Measurements from ENCODE around the gene PTTG1IP2.

Gene PTTG1IP2

DNA sequence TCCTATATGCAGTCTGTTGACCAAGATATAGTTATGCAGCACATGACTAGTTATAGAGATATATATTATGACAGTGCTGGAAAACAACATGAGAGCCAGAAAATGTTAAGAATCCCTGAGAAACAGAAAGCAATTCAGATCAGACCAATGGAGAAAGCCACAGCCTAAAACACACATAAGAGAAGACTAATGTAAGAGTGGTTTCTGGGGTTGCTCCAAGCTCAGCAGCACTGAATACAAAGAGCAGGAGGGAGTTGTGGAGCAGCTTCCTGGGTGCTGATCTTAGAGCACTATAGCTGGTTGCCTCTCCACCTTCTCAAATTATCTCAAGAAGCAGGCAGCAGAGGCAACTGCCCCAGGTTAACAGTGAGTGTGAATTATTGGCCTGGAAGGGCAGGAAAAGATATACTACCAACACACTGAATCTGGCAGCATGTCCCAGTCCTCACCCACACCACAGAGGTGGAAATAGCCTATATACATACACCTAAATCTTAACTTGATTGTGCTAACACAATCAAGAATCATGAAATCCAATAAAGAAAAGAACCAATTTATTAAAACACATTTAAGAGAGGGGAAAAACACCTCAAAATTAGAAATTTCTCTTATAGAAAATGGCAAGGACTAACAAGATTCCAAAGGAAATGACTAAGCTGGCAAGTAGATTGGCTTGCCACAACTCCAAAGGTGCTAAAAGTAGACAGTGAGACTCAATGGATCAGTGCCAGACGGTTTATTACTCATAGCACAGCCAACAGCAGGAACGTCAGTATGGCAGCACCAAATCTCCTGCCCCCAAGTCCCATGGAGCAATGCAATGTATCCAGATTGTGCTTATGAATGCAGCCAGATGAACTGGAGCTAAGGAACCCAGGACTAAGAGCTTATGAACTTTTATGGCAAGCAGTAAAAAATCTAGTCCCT is 5.1 kb downstream of the PTTG1IP2 start:
- FAIRE-seq, result peak; percentile 84
- peak; percentile 86 for DNase-seq (ENCODE audit: low spot score)

DNA sequence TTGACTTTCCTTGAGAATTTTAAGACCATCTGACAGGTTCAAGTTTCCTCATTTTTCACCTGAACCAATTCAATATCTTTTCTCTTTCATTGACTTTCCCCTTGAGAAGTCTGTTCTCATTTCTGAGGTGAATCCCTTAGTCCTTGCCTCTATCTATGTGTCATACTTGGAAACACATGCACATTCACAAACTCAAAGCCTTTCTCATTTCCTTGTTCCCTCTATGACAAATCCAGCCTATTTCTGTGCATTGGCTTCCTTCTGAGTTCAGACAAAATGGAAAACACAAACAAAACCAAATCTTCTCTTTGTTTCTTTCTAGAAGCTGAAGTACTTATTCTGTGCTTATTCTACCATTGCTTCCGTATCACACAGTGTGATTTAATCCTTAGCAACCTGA is 13.8 kb downstream of the PTTG1IP2 start:
- FAIRE-seq, result no peak
- DNase-seq (ENCODE audit: low spot score), result no peak

DNA sequence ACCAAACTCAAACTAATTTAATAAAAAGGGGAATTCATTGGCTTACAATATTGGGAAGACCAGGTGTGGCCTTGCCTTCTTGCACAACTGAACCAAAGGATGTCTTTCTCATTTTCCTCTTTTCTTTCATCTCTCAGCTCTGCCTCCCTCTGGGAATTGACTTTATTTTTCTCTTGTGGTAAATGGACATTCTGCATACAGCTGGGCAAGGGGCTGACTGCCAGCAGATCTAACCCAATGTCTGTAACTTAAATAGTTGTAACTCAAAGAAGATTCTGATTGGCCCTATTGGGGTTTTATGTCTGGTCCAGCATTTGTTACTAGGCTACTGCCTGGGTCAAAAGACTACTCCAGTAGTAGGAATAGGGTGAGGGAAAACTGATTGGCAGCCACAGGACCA is 15.3 kb downstream of the PTTG1IP2 start:
- DNase-seq (ENCODE audit: low spot score) (no peak), FAIRE-seq (no peak)

DNA sequence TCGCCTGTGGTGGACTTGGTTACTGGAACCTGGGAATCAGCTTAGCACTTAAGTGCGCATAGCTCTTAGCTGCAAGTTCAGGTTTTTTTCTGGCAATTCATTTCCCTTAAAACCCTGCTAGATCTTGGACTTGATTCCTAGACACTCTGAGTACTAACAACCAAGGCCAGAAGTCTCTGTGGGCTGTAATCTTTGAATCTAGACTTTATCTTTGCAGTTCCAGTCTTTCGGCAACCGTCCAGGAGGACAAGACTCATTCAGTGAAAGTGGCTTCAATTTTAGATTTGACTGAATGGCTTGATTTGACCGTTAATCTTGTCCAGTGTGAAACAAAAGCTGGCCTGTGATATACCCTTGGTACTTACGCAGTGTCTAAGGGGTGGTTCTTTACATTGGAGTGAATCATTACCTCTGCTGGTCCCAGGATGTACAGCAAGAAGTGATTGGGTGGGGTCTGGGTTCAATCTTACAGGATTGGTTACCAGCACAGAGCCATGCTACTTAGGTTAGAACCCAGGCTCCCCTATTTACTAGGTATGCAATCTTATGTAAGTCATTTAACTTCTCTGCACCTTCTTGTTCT is 16.4 kb downstream of the PTTG1IP2 start:
- no peak for FAIRE-seq

DNA sequence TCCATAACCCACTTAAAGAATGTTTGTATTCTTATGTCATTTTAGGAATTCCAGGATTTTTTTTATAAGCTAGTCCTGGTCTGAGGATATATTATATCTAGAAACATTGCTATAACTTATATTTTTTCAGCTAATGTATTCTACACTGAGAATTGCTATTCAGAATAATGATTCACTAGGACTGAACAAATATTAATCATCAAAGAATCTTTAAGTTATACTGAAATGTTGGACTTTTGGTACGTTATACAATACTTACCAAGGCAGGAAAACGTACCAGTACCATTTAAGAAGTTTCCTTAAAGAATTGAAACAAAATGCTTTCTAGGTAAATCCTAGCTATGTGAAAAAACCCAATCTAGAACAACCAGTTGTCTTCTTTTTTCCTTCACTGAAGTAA is 18.4 kb downstream of the PTTG1IP2 start:
- FAIRE-seq (no peak), DNase-seq (ENCODE audit: low spot score) (no peak)

More for the DNA sequence above, 16.4 kb downstream of the PTTG1IP2 start:
- DNase-seq (ENCODE audit: low spot score), result no peak

DNA sequence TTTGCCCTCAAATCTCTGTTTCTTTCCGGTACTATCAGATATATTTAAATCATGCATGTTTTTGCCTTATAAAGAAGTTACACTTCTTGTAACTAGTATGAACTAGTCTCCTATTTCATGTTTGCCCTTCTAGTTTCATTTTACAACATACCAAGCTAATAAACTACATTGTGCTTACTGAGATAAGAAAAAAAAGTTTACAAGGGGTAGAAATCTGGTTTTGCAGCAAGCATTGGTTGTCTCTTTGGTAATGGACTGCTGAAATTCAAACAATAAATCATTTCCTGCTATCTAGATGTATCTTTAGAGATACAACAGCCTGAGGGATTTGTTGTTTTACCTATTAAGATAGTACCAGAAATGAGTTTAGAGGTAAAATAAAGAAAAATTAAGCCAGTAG is 18.8 kb downstream of the PTTG1IP2 start:
- no peak for DNase-seq (ENCODE audit: low spot score)
- FAIRE-seq, result peak; percentile 5

DNA sequence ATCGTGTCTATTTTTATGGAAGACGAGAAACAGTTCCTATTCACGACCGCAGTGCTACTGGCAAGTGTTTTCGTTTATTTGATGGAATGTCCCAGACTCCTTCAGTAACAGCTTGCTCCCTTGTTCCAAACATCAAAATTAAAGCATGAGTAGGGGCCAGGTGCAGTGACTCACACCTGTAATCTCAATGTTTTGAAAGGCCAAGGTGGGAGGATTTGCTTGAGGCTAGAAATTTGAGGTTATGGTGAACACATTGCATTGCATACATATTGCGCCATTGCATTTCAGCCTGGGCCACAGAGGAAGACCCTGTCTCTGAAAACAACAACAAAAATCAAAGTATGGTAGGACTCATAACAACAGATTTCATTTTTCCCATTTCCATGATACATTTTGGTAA is 22.8 kb downstream of the PTTG1IP2 start:
- no peak for DNase-seq (ENCODE audit: low spot score)

DNA sequence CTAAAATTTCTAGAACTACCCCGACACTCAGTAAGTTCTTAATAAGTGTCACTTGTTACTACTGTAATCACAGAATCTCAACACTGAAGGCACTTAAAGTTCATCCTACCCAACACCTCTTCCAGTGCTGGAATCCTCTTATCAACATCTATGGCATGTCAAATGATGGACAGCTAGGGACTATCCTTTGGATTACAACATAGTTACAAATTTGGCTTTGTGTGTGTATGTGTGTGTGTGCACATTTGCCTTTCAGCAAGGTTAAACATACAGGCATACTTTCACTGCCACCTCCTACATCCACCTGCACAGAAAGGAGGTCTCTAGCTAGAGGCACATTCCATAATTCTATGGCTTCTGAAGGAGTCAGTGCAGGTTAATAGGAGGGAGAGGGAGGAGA is 25.8 kb downstream of the PTTG1IP2 start:
- FAIRE-seq, result peak; percentile 88
- no peak for DNase-seq (ENCODE audit: low spot score)

More for the DNA sequence above, 22.8 kb downstream of the PTTG1IP2 start:
- FAIRE-seq, result no peak

DNA sequence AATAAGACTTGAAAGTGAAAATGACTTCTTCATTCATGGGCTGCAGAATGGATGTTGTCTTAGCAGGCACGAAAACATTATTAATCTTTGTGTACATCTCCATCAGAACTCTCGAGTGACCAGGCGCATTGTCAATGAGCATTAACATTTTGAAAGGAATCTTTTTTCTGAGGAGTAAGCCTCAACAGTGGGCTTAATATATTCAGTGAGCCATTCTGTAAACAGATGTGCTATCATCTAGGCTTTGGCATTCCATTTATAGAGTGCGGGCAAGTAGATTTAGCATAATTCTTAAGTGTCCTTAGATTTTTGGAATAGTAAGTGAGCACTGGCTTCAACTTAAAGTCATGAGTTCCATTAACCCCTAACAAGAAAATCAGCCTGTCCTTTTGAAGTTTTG is 33.1 kb downstream of the PTTG1IP2 start:
- FAIRE-seq, result no peak

DNA sequence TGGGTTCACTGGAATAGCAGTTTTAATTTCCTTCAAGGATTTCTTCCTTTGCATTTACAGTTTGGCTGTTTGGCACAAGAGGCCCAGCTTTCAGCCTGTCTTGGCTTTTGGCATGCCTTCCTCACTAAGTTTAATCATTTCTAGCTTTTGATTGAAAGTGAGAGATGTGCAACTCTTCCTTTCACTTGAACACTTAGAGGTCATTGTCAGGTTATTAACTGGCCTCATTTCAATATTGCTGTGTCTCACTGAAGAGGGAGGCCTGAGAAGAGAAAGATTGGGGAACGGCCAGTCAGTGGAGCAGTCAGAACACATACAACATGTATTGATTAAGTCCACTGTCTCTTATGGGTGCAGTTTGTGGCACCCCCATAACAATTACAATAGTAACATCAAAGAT is 33.9 kb downstream of the PTTG1IP2 start:
- no peak for DNase-seq (ENCODE audit: low spot score)
- no peak for FAIRE-seq

More for the DNA sequence above, 33.1 kb downstream of the PTTG1IP2 start:
- DNase-seq (ENCODE audit: low spot score), result no peak

DNA sequence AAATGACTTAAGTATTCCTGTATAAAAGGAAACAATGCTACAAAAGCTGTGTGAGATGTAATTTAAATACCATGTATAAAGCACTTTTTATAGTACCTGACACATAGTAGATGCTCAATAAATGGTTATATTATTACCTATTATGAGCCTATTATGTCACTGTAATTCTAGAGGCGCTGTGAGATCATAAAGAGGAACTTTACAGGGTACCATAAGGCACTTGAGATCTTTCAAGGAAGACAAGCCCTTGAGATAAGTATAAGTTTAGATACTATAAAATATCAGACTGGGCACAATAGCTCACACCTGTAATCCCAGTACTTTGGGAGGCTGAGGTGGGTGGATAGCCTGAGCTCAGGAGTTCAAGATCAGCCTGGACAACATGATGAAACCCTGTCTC is 38.3 kb downstream of the PTTG1IP2 start:
- DNase-seq (ENCODE audit: low spot score) (no peak), FAIRE-seq (no peak)

DNA sequence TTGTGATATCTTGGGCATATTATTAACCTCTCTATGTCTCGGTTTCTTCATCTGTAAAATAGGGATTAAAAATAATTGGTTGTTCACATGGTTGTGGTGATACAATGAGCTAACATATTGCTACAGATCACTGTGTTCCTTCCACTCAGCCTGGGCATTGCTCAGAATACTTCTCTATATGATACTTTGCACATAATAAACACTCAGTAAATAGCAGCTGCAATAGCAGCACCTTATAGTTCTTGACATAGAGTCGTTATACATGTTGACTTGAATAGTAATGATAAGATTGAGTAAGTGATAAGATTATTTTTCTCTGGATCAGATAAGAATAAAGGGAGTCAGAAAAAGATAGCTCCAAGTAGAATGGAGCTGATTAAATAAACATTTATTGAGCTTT is 42.3 kb downstream of the PTTG1IP2 start:
- FAIRE-seq, result peak; percentile 81
- no peak for DNase-seq (ENCODE audit: low spot score)

DNA sequence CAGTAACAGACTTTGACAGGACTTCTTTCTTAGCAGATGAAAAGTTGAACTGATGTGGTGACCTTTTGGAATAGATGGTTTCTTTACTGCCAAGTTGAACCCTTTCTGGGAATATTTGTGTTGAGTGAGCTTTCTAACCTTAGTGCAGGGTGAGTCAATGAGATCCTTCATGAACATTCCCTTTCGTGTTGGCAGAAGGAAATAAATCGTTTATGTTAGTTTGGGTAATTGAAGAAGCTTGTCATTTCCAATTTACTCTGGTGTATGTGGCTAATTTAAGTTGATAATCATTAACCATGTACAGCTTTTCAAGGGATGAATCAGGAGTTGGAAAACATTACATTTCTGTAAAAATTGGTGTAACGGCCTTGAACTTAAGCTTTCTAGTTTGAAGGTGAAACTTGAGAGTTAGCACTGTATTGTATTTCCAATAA is 43.4 kb downstream of the PTTG1IP2 start:
- no peak for FAIRE-seq

DNA sequence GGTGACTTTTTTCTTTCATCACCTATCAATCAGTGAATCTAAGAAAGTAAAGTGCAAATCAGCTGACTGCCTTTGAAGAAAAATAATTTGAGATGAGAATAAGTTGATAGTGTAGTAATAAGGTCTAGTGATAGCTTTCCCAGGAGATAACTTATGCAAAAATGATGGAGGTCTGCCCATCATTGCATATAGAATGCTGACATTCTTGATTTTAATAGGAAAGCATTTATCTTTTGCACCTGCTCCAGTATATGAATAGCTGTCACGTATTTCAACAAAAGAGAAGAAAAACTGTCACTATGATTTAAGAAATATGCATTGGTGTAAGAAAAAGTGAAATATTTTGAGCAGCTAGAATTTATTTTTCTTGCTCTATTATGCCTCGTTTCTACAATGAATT is 46.8 kb downstream of the PTTG1IP2 start:
- no peak for FAIRE-seq
- no peak for DNase-seq (ENCODE audit: low spot score)

More for the DNA sequence above, 43.4 kb downstream of the PTTG1IP2 start:
- no peak for DNase-seq (ENCODE audit: low spot score)

DNA sequence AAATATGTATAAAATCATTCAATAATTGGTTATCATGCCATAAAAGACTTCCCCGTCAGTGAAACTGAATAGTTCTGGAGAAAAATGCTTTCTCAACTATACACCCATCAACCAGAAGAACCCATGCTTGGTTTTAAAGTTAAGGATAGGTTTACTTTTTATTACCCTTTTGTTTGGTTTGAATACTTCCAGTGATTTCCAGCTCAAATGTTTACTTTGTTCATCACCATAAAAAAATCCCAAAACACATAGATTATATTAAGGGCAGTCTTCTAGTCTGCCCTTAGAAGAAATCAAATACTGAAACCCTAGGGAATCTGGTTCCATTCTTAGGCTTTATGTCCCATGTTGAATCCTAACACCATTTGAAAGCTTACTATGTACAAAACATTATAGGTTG is 49.2 kb downstream of the PTTG1IP2 start:
- no peak for FAIRE-seq
- DNase-seq (ENCODE audit: low spot score), result no peak

DNA sequence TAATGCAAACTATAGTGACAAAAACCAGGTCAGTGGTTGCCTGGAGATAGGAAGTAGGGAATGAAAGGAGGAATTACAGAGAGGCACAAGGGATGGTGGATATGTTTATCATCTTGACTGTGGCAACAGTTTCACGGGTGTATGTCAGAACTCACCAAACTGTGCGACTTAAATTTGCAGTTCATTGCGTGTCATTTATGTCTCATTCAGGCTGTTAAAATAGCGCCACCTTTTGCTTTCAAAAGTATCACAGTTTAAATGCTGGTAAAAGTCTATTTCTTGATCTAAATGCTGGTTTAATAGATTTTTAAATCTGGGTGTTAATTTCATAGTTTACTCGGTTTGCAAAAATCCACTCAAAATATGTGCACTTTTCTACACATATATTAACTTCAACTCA is 51.0 kb downstream of the PTTG1IP2 start:
- no peak for DNase-seq (ENCODE audit: low spot score)
- peak; percentile 37 for FAIRE-seq

DNA sequence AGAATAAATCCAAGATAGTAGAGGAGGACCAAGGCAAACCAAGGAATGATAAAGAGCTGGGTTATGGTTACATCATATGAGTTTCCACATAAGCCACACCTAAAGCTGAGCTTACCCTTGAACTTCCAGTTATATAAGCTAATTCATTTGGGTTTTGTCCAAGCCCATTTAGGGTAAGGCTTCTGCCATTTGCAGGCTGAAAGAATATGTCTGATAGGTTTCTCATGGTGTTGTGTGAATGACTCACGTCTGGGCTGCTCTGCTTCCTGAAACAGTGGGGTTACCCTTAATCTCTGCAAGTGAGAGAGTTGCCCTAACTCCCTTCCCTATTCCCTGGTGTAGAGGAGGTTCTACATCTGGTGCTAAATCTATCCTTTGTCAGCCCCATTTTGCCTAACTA is 60.8 kb downstream of the PTTG1IP2 start:
- no peak for FAIRE-seq
- DNase-seq (ENCODE audit: low spot score), result no peak

DNA sequence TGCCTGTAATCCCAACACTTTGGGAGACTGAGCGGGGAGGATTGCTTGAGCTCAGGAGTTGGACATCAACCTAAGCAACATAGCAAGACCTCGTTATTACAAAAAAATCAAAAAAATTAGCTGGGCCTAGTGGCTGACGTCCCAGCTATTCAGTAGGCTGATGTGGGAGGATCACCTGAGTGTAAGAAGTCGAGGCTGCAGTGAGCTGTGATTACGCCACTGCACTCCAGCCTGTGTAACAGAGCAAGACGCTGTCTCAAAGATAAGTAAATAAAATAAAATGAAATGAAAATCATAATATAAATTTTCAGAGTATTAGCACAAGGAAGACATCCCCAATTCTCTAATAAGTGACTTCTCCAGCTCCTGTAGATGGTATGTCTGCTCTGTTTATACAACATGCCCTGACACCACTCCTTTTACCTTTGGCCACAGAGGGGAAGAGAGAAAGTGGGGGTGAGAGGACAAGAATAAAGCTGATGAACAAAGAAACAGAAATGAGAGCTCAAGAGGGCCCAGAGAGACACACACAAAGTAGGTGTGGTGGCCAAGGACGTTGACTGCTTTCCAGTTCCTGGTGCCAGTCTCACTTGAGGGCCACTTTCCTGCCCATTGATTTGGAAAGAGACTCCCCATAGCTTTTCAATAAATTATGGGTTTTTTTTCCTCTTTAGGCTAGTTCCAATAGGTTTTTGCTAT is 62.9 kb downstream of the PTTG1IP2 start:
- DNase-seq (ENCODE audit: low spot score) (no peak), FAIRE-seq (no peak)

DNA sequence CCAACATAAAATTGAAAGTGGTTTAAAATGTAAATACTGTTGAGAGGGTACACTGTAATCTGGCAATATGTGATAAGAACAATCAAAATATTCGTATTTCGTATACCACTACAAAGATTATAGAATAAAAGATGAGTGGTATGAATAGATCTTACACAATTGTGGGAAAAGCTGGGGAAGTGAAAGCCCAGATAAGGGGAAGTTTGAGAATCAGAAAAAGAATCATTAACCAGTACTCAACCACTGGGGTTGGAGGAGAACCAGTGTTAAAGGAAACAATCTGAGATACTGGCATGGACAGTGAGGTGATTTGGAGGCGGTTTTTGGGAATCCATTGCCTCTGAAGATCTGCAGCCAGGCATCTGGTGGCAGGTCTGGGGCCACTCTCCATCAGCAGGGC is 67.0 kb downstream of the PTTG1IP2 start:
- no peak for DNase-seq (ENCODE audit: low spot score)

DNA sequence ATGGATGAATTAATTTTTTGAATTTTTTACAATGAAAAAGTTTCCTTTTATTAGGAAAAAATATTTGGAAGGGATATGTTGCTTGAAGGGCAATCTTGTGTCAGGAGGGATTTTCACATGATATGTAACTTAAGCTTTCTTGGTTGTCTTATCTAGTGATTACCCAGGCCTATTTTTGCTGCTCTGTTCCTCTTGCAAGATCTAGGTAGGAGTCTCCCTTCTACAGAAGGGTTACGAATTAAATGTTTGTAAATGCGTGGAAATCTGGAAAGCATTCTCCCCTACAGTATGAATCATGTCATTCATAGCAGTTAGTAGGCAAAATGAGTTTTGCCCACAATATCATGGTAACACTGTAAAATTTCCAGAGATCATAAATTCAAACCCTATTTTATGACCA is 69.0 kb downstream of the PTTG1IP2 start:
- FAIRE-seq (no peak), DNase-seq (ENCODE audit: low spot score) (no peak)

More for the DNA sequence above, 67.0 kb downstream of the PTTG1IP2 start:
- no peak for FAIRE-seq

DNA sequence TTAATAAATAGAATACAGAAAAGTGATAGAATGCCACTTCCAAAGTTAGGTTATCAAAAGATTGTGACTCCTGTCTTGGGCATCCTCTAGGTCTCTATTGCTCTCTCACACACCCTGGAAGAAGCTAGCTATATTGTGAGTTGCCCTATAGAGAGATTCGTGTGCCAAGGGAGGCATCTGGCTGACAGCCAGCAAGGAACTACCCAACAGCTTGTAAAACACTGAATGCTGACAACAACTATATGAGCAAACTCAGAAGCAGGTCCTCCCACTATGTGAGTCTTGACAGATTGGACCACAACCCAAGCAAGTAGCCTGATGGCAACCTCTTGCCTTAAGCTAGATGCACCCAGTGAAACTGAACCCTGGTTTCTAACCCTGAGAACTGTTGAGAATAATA is 71.0 kb downstream of the PTTG1IP2 start:
- no peak for FAIRE-seq
- DNase-seq (ENCODE audit: low spot score), result no peak

DNA sequence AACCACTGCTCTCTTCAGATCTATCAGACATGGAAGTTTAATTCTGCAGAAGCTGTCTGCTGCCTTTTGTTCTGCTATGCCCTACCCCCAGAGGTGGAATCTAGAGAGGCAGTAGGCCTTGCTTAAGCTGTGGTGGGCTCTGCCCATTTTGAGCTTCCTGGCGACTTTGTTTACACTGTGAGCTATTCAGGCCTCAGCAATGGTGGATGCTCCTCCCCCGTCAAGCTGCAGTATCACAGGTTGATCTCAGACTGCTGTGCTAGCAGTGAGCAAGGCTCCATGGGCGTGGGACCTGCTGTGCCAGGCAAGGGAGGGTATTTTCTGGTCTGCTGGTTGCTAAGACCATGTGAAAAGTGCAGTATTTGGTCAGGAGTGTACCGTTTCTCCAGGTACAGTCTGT is 81.6 kb downstream of the PTTG1IP2 start:
- no peak for DNase-seq (ENCODE audit: low spot score)
- FAIRE-seq, result no peak

All from urothelium cell line (cell line).